Mammary epithelial cell (primary cell): ENCODE data around the gene TRANK1.

ENCODE experiments used
- EZH2 ChIP-seq: IDR thresholded peaks from 2 replicates; pipeline ENCODE4 v1.6.1; 2012; ENCODE audit warnings: low read length, inconsistent platforms, borderline replicate concordance
- TF ChIP-seq, protein P1 (sequence below), 2 donors: IDR thresholded peaks in 1 of 2; conservative IDR thresholded peaks in 1 of 2; 2 replicates each; pipeline ENCODE4 v1.5.1; 2011 to 2012; ENCODE audit warnings: inconsistent platforms in 2 of 2, low read length in 2 of 2, mild to moderate bottlenecking in 2 of 2, control low read depth in 1 of 2, low read depth in 1 of 2; ENCODE audit not compliant: insufficient read depth in 1 of 2; ENCODE audit errors: extremely low read depth in 1 of 2

DNA sequence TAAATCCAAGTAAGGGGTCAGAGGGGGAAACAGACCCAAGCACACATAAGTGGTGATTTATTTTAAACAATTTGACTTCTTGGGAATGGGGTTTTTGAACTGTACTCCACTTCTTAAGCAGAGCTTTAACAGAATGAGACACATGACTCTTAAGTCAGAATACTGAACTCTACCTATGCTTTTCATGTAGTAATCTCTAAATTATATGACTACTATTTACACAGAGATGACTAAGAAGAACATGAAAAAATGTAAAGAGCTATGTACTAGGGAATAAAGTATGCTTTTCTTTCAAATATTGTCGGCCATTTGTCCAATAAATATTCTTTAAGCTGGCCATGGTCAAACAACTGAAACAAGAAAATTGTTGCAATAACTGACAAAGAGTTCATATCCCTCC is 35.2 kb downstream of the TRANK1 start:
- TF ChIP-seq, protein P1, sequence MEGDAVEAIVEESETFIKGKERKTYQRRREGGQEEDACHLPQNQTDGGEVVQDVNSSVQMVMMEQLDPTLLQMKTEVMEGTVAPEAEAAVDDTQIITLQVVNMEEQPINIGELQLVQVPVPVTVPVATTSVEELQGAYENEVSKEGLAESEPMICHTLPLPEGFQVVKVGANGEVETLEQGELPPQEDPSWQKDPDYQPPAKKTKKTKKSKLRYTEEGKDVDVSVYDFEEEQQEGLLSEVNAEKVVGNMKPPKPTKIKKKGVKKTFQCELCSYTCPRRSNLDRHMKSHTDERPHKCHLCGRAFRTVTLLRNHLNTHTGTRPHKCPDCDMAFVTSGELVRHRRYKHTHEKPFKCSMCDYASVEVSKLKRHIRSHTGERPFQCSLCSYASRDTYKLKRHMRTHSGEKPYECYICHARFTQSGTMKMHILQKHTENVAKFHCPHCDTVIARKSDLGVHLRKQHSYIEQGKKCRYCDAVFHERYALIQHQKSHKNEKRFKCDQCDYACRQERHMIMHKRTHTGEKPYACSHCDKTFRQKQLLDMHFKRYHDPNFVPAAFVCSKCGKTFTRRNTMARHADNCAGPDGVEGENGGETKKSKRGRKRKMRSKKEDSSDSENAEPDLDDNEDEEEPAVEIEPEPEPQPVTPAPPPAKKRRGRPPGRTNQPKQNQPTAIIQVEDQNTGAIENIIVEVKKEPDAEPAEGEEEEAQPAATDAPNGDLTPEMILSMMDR (conservative IDR thresholded peaks at IDR 0.05 in 1 of 2, IDR thresholded peaks at IDR 0.05 in 1 of 2; ENCODE audit: extremely low read depth in 1 of 2, insufficient read depth in 1 of 2, low read depth in 1 of 2, low read length in 2 of 2): no peak
- TF ChIP-seq EZH2: no peak
